Measurements from ENCODE around the gene FAM20A. TPM values are rescaled to one million over a fixed set of nuclear protein-coding genes. Genes with fewer than 3 reads are reported as not detected.

The FAM20A gene
- 11.9 and 15.8 TPM in 2 replicates for total RNA-seq

GRCh38 chr17:68600931-68601564, at the start of gene FAM20A:
TSS of gene FAM20A (minus strand) at chr17:68601367. CDS start at chr17:68600666, 701 bp downstream.

DNA sequence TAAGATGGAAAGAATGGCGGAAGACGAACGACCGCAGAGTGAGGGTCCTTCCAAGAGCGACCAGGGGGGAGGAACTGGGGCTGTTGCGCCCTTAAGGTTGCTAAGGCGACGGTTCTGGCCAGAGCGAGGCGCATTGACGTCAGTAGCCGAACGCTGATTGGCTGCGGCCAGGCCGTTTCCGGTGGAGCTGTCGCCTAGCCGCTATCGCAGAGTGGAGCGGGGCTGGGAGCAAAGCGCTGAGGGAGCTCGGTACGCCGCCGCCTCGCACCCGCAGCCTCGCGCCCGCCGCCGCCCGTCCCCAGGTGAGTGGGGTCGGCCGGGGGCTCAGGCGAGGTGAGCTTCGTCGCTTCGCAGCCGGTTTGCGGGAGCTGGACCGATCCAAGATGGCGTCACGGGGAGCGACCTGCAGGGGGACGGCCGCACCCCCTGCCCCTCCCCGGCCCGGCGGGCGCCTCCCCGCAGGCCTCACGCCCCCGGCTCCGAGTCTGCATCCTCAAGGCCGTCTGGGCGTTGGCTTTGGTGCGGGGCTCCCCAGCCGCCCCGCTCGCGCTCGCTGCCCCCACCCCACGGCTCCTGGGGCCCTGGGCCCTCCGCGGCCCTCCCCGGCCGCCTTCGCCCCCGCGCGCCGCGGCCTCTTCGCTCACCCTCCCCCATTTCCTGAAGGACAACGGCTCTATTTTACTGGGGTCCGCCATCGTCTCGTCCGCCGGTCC, 88.8 kb downstream of the FAM20A start, which contains the start of gene PRKAR1A:
PRKAR1A (plus strand) TSS at position 184 of the 713 bp plus-strand sequence. CDS start 2,970 bp downstream, outside the sequence.

Other genes starting within 250 kb of the FAM20A start
- 106 and 149 TPM in 2 replicates for gene WIPI1, start 143.9 kb downstream of the FAM20A start, total RNA-seq
- 354 and 367 TPM in 2 replicates for gene PRKAR1A, start 88.9 kb downstream of the FAM20A start, total RNA-seq

Data from articular chondrocyte of knee joint (primary cell).